HepG2 (cell line): ENCODE measurements around the gene CREB3. TPM values are rescaled to one million over a fixed set of nuclear protein-coding genes. Genes with fewer than 3 reads are reported as not detected.

Experiments
- ARID3A ChIP-seq: IDR thresholded peaks from 2 replicates; pipeline ENCODE4 v1.6.1; 2012; ENCODE audit warnings: low read depth, low read length, improper control_type of control experiment
- ARNT ChIP-seq: fragments of 450-650 bp; IDR thresholded peaks from 2 replicates; pipeline ENCODE4 v1.6.1; 2017
- CCAR2 ChIP-seq: fragments of 200-400 bp; formaldehyde crosslinking; optimal IDR thresholded peaks from 2 replicates; pipeline ENCODE3; 2018; ENCODE audit warnings: low read depth, mild to moderate bottlenecking, low read length, moderate library complexity
- DPF2 ChIP-seq: sonication (generic); formaldehyde crosslinking; IDR thresholded peaks from 2 replicates; pipeline ENCODE4 v1.4.0; 2020; ENCODE audit warnings: mild to moderate bottlenecking, low read depth, missing genetic modification reagents, borderline replicate concordance
- FOSL2 ChIP-seq: sonication (generic); formaldehyde crosslinking; IDR thresholded peaks from 2 replicates; pipeline ENCODE4 v1.4.0; 2020; ENCODE audit warnings: missing genetic modification reagents
- GABPB1 ChIP-seq: IDR thresholded peaks from 2 replicates; pipeline ENCODE4 v1.6.1; 2016; ENCODE audit warnings: mild to moderate bottlenecking, missing genetic modification reagents, moderate library complexity, missing compliant biosample characterization
- GMEB2 ChIP-seq: IDR thresholded peaks from 2 replicates; pipeline ENCODE4 v1.6.1; 2016; ENCODE audit warnings: missing biosample characterization, missing genetic modification reagents, low read depth
- IKZF5 ChIP-seq: IDR thresholded peaks from 2 replicates; pipeline ENCODE4 v1.6.1; 2018; ENCODE audit warnings: missing genetic modification reagents, mild to moderate bottlenecking, missing compliant biosample characterization
- KDM2A ChIP-seq: sonication (generic); formaldehyde crosslinking; IDR thresholded peaks from 2 replicates; pipeline ENCODE4 v1.4.0; 2020; ENCODE audit warnings: low read depth, missing genetic modification reagents, borderline replicate concordance
- LCORL ChIP-seq, 2 experiments: fragments of 450-650 bp in 1 of 2; sonication (generic) in 1 of 2; formaldehyde crosslinking in 1 of 2; IDR thresholded peaks; 2 replicates each; pipeline versions ENCODE4 v1.5.0 to v1.6.1; 2017 to 2020; ENCODE audit warnings: antibody characterized with exemption in 1 of 2, missing genetic modification reagents in 1 of 2
- MEF2D ChIP-seq: sonication (generic); formaldehyde crosslinking; IDR thresholded peaks from 2 replicates; pipeline ENCODE4 v1.5.1; 2020; ENCODE audit warnings: mild to moderate bottlenecking, missing genetic modification reagents
- NCOA2 ChIP-seq: sonication (generic); formaldehyde crosslinking; IDR thresholded peaks from 2 replicates; pipeline ENCODE4 v1.8.0; 2022; ENCODE audit warnings: inconsistent platforms
- PATZ1 ChIP-seq: sonication (generic); formaldehyde crosslinking; IDR thresholded peaks from 2 replicates; pipeline ENCODE4 v1.4.0; 2020; ENCODE audit warnings: missing genetic modification reagents
- PHF8 ChIP-seq: sonication (generic); formaldehyde crosslinking; IDR thresholded peaks from 2 replicates; pipeline ENCODE4 v1.5.0; 2020; ENCODE audit warnings: missing genetic modification reagents
- RBM22 ChIP-seq: fragments of 200-400 bp; formaldehyde crosslinking; optimal IDR thresholded peaks from 2 replicates; pipeline ENCODE3; 2017; ENCODE audit warnings: mild to moderate bottlenecking, low read length, moderate library complexity
- SIX1 ChIP-seq: sonication (generic); formaldehyde crosslinking; IDR thresholded peaks from 2 replicates; pipeline ENCODE4 v1.4.0; 2020; ENCODE audit warnings: missing genetic modification reagents, borderline replicate concordance
- ZFP36 ChIP-seq: fragments of 150-350 bp; IDR thresholded peaks from 2 replicates; pipeline ENCODE4 v1.6.1; 2018; ENCODE audit warnings: borderline replicate concordance, low read length, low read depth; ENCODE audit not compliant: partially characterized antibody
- ZNF335 ChIP-seq: sonication (generic); formaldehyde crosslinking; IDR thresholded peaks from 2 replicates; pipeline ENCODE4 v1.4.0; 2020; ENCODE audit warnings: missing genetic modification reagents
- ZNF468 ChIP-seq: sonication (generic); formaldehyde crosslinking; IDR thresholded peaks from 2 replicates; pipeline ENCODE4 v1.8.0; 2022; ENCODE audit warnings: mild to moderate bottlenecking, moderate library complexity, missing genetic modification reagents
- ZNF530 ChIP-seq: sonication (generic); formaldehyde crosslinking; IDR thresholded peaks from 2 replicates; pipeline ENCODE4 v1.5.0; 2020; ENCODE audit warnings: low read depth, mild to moderate bottlenecking, missing genetic modification reagents
- ZNF572 ChIP-seq: sonication (generic); formaldehyde crosslinking; IDR thresholded peaks from 2 replicates; pipeline ENCODE4 v1.5.1; 2020; ENCODE audit warnings: mild to moderate bottlenecking, missing genetic modification reagents
- ZNF749 ChIP-seq: sonication (generic); formaldehyde crosslinking; IDR thresholded peaks from 2 replicates; pipeline ENCODE4 v1.8.0; 2022; ENCODE audit warnings: mild to moderate bottlenecking, missing genetic modification reagents, moderate library complexity, borderline replicate concordance
- ZNF768 ChIP-seq: sonication (generic); formaldehyde crosslinking; IDR thresholded peaks from 2 replicates; pipeline ENCODE4 v1.4.0; 2020; ENCODE audit warnings: missing genetic modification reagents
- polyA plus RNA-seq, 8 experiments: library from polyadenylated mRNA; depleted of rRNA in 3 of 8; stranded (reverse) in 7 of 8; unstranded in 1 of 8; fragments of >200 nt; fragmentation: Illumina TruSeq in 4 of 8; extraction: Trizol in 4 of 8; gene quantifications; 2 replicates each; pipeline versions ENCODE4 v1.2.1 to v1.2.3, GENCODE V29; 2011 to 2016; ENCODE audit warnings: low read depth in 4 of 8, missing spikeins in 1 of 8, mixed read lengths in 1 of 8; ENCODE audit not compliant: insufficient read depth in 1 of 8
- total RNA-seq, 5 experiments: library from RNA; depleted of rRNA; stranded (reverse); fragments of >200 nt; fragmentation: Illumina TruSeq; extraction: Trizol; gene quantifications; 2 replicates each; pipeline ENCODE4 v1.2.3, GENCODE V29; 2016; ENCODE audit warnings: low read depth in 1 of 5

CREB3 gene
- total and polyA plus RNA-seq, 2 of the 13 experiments (the other 11 are each of a cell fraction or from before 2014, with no cell fraction given), result 11.1 to 34.2 TPM

GRCh38 chr9:35696520-35697215 lies 35.8 kb upstream of the CREB3 start (continued):
- TF ChIP-seq GMEB2 (CRISPR knock-in tag) (no peak), ZNF468 (CRISPR knock-in tag) (no peak), DPF2 (CRISPR knock-in tag) (no peak), GABPB1 (CRISPR knock-in tag) (no peak), KDM2A (CRISPR knock-in tag) (peak; percentile 47; the same call in 1 of the 2 replicates), MEF2D (CRISPR knock-in tag) (no peak), ARID3A (0 out of 2 replicates have a peak, but pooled peaks have one; percentile 22), CCAR2 (no peak), ZNF572 (no peak), FOSL2 (CRISPR knock-in tag) (no peak), PHF8 (CRISPR knock-in tag) (0 out of 2 replicates have a peak, but pooled peaks have one; percentile 23), ZNF335 (CRISPR knock-in tag) (no peak), ZNF530 (no peak), NCOA2 (CRISPR knock-in tag) (no peak), ZNF749 (CRISPR knock-in tag) (no peak), ZNF768 (CRISPR knock-in tag) (0 out of 2 replicates have a peak, but pooled peaks have one; percentile 36), ZFP36 (no peak), PATZ1 (CRISPR knock-in tag) (peak; percentile 34; the same call in 1 of the 2 replicates), IKZF5 (CRISPR knock-in tag) (no peak), SIX1 (no peak), RBM22 (peak; percentile 29), ARNT (no peak), LCORL (IDR thresholded peaks at IDR 0.05) (no peak), LCORL (CRISPR knock-in tag; IDR thresholded peaks at IDR 0.05) (peak; percentile 27; the same call in 1 of the 2 replicates)
